Measurements from ENCODE around the gene SRBD1.

The SRBD1 gene, protein sequence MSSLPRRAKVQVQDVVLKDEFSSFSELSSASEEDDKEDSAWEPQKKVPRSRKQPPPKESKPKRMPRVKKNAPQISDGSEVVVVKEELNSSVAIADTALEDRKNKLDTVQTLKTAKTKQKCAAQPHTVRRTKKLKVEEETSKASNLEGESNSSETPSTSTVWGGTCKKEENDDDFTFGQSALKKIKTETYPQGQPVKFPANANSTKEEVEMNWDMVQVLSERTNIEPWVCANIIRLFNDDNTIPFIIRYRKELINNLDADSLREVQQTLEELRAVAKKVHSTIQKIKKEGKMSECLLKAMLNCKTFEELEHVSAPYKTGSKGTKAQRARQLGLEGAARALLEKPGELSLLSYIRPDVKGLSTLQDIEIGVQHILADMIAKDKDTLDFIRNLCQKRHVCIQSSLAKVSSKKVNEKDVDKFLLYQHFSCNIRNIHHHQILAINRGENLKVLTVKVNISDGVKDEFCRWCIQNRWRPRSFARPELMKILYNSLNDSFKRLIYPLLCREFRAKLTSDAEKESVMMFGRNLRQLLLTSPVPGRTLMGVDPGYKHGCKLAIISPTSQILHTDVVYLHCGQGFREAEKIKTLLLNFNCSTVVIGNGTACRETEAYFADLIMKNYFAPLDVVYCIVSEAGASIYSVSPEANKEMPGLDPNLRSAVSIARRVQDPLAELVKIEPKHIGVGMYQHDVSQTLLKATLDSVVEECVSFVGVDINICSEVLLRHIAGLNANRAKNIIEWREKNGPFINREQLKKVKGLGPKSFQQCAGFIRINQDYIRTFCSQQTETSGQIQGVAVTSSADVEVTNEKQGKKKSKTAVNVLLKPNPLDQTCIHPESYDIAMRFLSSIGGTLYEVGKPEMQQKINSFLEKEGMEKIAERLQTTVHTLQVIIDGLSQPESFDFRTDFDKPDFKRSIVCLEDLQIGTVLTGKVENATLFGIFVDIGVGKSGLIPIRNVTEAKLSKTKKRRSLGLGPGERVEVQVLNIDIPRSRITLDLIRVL

DNA sequence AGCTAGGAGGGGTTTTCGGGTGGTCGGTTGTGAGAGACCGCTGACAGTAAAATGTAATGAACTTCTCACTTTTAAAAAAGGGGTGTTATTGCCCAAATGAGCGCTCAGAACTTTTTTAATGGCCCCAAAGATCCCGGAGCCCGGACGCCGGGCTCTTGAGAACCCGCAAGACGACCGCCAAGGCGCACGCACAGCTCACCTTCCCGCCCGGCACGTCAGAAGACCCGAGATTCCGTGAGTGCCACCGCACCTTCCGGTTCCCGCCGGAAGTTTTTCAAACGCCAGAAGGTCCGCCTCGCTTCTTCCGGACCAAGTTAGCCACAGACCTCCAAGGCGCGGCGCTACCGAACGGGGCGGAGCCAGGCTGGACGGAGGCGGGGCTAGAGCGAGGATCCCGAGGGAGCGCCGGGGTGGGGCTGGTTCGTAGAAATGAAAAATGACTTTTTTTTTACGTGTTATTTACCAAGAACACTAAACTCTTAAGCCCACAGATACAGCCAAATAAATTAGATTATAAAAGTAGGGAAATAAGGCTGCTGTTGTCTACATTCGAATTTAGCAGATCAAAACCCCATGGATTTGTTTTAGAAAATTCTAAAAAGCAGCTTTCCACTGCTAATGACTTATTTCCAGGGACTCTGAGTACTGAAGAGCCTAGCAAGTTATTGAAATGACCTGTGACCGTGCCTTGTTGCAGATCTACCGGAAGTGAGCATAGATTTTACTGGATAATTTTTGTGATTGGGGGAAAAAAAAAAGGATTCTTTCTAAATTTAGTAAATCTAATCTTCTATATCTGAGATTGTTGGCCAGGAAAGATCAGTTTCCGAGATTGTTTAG is at the start of gene SRBD1:
SRBD1 (minus strand) TSS at position 248 of the 840 bp plus-strand sequence. CDS start 5,826 bp downstream, outside the sequence.
- no peak for TF ChIP-seq ZFX (IDR thresholded peaks at IDR 0.05; ENCODE audit: borderline replicate concordance)
- TF ChIP-seq, protein P1, sequence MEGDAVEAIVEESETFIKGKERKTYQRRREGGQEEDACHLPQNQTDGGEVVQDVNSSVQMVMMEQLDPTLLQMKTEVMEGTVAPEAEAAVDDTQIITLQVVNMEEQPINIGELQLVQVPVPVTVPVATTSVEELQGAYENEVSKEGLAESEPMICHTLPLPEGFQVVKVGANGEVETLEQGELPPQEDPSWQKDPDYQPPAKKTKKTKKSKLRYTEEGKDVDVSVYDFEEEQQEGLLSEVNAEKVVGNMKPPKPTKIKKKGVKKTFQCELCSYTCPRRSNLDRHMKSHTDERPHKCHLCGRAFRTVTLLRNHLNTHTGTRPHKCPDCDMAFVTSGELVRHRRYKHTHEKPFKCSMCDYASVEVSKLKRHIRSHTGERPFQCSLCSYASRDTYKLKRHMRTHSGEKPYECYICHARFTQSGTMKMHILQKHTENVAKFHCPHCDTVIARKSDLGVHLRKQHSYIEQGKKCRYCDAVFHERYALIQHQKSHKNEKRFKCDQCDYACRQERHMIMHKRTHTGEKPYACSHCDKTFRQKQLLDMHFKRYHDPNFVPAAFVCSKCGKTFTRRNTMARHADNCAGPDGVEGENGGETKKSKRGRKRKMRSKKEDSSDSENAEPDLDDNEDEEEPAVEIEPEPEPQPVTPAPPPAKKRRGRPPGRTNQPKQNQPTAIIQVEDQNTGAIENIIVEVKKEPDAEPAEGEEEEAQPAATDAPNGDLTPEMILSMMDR (IDR thresholded peaks at IDR 0.05), result no peak

DNA sequence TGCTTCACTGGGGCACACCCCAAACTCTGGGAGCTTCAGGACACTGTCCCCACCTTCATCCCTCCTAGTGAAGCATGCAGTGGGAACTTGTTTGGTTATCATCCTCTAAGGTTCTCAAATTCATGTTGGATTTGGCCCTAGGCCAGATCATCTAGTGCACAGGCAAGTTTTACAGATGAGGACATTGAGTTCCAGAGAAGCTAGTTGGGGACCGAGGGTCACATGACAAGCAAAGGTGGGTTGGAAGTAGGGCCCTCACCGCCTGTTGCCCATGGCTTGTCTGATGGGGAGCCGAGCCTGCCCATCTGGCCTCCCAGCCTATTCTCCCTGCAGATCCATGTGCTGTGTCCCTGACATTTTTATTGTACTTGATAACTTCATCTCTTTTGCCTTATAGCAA is 43.2 kb upstream of the SRBD1 start:
- no peak overlapping the region for H3K27ac ChIP-seq
- TF ChIP-seq, protein P1 (IDR thresholded peaks at IDR 0.05), result no peak
- TF ChIP-seq ZFX (IDR thresholded peaks at IDR 0.05; ENCODE audit: borderline replicate concordance), result no peak

More for the DNA sequence above, at the start of gene SRBD1:
- H3K27ac ChIP-seq, result peak within 1 kb of the TSS; percentile 80

DNA sequence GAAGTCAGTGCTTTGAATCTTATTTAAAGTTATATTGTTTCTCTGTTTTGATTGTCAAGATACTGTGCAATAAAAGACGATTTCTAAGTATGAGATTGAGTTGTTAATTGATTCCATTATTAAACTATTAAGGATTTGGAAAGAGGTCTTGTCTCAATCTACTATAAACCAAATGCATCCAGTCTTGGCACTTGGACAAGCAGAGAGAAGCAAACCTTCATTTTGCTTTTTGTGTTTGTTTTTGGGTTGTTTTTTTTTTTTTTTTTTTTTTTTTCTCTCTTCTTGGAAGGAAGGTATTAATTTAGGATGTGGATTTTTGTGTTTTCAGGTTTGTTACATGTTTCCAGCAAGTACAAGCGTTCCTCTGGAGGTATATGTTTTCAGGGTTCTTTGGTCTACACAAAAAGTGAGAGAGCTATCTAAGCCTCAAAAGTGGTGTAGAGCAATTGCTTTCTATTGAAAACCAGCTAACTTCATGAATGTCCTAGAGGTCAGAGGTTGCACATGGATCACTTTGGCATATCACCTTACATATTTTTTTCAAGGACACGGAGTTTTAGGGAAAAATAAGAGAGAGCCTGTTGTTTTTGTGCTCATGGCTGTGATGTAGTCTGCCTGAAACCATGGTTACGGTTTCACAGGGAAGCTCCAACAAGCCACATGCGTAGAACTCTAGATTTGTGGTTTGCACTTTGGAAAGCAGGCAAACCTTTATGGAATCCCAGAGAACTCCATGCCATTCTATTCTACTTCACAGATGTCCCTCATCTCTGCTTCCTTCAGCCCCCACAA is 42.3 kb upstream of the SRBD1 start:
- no peak for TF ChIP-seq ZFX (IDR thresholded peaks at IDR 0.05; ENCODE audit: borderline replicate concordance)
- TF ChIP-seq, protein P1 (IDR thresholded peaks at IDR 0.05), result no peak
- no peak overlapping the region for H3K27ac ChIP-seq

DNA sequence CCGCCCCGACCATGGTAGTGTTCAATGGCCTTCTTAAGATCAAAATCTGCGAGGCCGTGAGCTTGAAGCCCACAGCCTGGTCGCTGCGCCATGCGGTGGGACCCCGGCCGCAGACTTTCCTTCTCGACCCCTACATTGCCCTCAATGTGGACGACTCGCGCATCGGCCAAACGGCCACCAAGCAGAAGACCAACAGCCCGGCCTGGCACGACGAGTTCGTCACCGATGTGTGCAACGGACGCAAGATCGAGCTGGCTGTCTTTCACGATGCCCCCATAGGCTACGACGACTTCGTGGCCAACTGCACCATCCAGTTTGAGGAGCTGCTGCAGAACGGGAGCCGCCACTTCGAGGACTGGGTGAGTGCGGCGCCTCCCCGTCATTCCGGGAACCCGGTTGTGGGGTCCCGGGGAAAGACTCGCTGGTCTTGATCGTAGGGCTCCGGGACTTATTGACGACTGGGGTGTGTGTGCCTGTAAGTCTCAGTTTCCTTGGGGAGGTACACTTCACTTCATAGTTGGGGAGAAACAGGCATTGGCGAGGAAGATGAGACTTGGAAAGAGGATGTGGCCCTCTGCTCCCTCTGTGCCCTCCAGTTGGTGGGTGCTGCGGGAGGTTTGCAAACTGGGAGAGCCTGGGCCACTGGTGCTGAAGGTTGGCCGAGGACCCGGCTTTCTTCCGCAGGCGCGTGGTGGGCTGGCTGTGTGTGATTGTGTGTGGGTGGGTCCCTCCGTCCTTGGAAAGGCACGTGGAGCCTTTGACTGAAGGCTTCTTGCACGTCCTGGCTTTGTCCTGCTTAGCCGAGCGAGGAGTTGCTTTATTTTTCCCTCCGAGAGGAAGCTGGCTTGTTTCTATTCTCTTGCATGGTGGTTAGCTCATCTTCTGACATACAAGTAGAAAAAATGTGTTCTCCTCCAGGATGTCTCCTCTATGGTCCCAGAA is 41.3 kb upstream of the SRBD1 start:
- TF ChIP-seq ZFX (IDR thresholded peaks at IDR 0.05; ENCODE audit: borderline replicate concordance), result no peak
- TF ChIP-seq, protein P1 (IDR thresholded peaks at IDR 0.05), result no peak
- H3K27ac ChIP-seq, result no peak overlapping the region

DNA sequence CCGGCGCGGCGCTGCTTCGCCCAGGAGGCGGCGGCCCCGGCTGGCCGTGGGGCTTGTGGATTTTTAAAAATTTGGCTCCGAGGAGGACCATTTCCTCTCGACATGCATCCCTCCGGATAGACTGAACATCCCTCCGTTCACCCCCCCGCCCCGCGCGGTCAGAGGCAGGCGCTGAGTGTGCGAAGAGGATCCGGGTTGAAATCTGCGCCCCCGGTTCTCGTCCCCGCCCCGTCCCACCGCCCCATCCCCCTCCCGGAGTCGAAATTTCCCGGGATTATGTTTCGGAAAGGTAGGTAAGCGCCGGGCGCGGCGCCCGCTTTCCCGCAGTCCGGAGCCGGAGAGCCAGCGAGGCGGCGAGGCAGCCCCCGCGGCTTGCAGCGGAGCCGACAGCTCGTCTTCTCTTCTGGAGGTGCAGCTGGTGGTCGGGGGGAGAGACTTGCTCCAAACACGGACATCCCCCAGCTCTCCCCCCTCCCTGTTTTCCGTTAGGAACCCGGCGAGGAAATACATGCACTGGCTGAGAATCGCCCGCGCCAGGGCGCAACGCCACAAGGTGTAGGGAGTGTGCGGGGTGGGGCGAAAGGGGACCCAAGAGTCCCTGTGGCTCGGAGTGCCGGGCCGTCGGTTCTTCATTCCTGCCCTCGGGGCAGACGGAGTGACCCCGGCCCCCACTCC is 40.5 kb upstream of the SRBD1 start, which contains the start of gene PRKCE:
PRKCE (plus strand) TSS at position 261 of the 675 bp plus-strand sequence.
- TF ChIP-seq ZFX (IDR thresholded peaks at IDR 0.05; ENCODE audit: borderline replicate concordance), result no peak
- TF ChIP-seq, protein P1 (IDR thresholded peaks at IDR 0.05), result no peak
- H3K27ac ChIP-seq, result peak within 1 kb of the TSS; percentile 70

Measured in 22Rv1 (cell line).